GM12865 (cell line): ENCODE results near the gene C17orf113.
"Not testable (repeated sequence)": the region's sequence is repeated elsewhere in the genome, so short reads cannot be mapped to it uniquely, and the experiment has no call there.

Experiments
- DNase-seq: peaks from one replicate; pipeline ENCODE4 v3.0.0; 2010; ENCODE audit warnings: low read depth
- H3K4me3 ChIP-seq: 2 replicates; pipeline ENCODE4 v1.5.1; 2011; ENCODE audit warnings: mild to moderate bottlenecking, low read depth, low read length, control low read depth
- TF ChIP-seq, protein P1 (sequence below): IDR thresholded peaks from 2 replicates; pipeline ENCODE4 v1.5.1; 2011; ENCODE audit warnings: low read length, control low read depth, low read depth, inconsistent platforms; ENCODE audit not compliant: insufficient read depth; ENCODE audit errors: missing control alignments

The C17orf113 gene

DNA sequence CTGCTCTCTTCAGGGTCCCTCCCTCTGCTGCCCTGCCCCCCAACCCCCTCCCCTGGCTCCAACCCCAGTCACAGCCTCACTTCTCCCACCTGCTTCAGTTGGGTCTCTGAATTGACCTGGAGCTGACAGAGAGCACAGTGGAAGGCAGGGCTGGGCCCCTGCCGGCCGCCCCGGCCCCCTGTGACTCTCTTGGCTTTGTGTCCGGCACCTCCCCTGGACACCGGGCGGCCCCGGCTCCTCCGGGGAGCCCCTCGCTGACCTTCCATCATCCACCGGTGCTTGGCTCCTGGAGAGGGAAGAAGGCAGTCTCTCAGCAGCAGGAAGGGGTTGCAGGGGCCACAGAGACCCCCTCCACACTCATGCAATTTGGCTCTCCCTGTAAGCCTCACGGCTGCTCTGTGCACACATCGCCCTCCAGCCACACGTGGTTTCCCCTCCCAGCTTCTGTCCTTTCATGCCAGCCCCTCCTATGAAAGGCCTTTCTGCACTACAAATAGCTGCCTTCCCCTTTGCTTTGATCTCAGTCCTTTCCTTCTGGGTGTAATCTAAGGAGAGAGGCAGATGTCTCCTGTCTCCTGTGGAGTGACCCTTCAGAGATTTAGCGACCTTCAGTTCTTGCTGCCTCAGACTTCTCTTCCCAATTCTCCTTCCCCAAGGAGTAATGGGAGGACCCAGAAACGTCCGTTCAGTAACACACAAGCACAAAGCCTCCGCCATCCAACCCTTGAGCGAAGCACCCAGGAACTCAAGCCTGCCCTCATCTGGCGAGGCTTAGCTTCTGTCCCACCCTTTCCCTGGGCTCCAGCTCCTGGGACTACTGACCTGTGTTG lies 22.2 kb downstream of the C17orf113 start:
- TF ChIP-seq, protein P1, sequence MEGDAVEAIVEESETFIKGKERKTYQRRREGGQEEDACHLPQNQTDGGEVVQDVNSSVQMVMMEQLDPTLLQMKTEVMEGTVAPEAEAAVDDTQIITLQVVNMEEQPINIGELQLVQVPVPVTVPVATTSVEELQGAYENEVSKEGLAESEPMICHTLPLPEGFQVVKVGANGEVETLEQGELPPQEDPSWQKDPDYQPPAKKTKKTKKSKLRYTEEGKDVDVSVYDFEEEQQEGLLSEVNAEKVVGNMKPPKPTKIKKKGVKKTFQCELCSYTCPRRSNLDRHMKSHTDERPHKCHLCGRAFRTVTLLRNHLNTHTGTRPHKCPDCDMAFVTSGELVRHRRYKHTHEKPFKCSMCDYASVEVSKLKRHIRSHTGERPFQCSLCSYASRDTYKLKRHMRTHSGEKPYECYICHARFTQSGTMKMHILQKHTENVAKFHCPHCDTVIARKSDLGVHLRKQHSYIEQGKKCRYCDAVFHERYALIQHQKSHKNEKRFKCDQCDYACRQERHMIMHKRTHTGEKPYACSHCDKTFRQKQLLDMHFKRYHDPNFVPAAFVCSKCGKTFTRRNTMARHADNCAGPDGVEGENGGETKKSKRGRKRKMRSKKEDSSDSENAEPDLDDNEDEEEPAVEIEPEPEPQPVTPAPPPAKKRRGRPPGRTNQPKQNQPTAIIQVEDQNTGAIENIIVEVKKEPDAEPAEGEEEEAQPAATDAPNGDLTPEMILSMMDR: no peak
- H3K4me3 ChIP-seq: no peak overlapping the region
- no peak for DNase-seq

DNA sequence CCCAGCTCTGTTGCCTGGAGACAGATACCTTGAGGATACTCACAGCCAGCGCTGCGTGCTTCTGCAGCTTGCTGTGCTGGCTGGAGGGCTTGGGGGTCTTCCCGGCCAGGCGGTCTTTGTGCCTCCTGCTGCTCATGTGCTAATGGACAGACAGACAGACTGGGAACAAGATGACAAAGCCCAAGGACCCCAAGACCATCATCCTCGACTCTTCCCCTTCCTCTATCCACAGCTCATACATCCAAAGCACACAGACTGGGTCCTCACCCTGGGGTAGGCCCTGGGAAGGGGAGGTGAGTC lies 22.9 kb downstream of the C17orf113 start:
- no peak for DNase-seq
- TF ChIP-seq, protein P1: no peak
- no peak overlapping the region for H3K4me3 ChIP-seq

DNA sequence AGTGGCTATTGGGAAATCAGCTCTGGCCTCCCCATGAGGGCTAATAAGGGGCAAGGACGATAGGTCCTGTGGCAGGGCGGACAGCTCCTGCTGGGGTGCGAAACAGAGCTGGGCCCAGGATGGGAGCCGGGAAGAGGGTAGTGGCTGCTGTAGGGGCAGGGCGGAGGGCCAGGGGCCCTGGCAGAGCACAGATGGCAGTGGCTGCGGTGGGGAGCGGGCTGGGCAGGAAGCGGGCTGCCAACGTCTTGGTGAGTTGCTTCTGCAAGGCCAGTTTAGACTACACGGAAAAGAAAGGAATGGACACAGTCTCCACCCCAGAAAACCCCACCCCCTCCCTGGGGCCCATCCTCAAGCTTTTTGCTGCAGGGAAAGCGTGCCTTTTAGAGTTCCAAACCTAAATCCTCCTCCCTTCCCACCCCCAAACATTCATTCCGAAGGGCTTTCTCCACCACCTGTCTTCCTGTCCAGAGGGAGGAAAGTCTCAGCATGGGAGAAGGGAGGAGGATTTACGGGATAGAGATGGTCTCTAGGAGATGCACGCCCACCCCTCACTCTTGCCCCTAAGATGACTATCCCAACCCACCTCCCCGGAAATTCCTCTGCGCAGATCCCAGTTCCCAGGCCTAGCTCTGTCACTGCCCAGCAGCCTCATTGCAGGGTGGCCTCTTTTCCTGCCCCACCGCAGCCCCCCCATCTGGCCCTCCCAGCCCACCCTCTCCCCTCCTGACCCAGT lies 23.4 kb downstream of the C17orf113 start:
- DNase-seq: no peak
- H3K4me3 ChIP-seq: no peak overlapping the region
- TF ChIP-seq, protein P1: no peak

DNA sequence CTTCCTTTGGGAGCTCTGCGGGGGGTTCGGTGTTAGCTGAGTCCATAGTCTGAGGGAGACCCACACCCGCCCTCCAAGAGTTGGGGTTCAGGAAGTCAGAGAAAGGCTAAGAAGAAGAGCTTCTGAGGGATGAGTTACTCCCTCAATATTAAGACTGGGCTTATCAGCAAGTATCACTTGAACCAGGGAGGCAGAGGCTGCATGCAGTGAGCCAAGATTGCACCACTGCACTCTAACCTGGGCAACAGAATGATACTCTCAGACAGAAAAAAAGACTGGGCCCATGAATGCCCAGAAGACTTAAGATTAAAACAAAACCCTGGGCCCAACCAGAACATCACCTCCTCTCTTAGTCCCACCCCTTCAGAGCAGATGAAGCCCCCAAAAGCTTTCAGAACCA lies 24.5 kb downstream of the C17orf113 start:
- DNase-seq: no peak
- no peak overlapping the region for H3K4me3 ChIP-seq
- TF ChIP-seq, protein P1: no peak

DNA sequence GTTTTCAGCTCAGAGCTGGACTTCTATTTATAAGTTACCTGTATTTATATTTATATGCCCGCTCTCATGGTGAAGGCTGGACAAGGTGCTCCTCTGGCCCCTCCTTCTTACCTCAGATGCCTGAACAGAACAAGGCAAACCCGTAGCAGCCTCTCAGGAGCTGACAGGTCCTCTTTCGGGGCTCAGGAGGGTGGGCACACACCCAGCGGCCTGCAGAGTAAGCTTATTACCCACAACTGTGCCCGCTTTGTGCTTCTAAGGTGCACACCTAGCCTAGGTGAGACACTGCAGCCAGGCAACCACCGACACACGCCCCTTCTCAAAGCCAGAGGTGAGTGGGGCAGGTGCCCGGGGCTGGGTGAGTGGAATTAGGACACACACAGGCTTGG lies 25.2 kb downstream of the C17orf113 start:
- DNase-seq: no peak
- TF ChIP-seq, protein P1: no peak
- no peak overlapping the region for H3K4me3 ChIP-seq

DNA sequence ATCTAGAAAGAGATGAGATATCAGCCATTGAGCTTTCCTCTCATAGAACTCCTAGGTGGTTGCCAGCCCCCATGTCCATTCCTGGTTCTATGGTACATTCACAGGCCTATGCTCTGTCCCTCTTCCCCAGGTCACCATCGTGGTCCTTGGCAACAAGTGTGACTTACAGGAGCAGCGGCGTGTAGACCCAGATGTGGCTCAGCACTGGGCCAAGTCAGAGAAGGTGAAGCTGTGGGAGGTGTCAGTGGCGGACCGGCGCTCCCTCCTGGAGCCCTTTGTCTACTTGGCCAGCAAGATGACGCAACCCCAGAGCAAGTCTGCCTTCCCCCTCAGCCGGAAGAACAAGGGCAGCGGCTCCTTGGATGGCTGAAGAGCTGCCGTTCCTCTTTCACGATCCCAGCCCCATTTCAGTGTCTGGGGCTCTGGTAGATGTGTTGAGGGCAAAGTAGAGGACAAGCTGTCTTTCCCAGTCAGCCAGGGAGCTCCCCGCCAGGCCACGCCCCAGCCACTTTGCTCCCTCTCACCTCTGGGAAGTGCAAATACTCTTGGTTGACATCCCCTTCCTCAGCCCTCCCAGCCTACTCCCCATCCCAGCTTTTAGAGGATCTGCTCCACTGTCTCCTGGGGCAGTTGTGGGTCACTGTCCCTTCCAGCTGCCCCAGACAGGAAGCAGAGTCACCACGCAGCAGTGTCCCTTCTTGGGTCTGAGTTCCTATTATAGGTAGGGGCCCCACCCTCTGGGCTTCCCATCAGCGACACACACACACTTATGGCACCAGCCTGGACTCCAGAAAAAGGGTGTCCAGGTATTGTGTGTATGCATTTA lies 26.7 kb downstream of the C17orf113 start:
- H3K4me3 ChIP-seq: no peak overlapping the region
- TF ChIP-seq, protein P1: no peak
- DNase-seq: no peak

DNA sequence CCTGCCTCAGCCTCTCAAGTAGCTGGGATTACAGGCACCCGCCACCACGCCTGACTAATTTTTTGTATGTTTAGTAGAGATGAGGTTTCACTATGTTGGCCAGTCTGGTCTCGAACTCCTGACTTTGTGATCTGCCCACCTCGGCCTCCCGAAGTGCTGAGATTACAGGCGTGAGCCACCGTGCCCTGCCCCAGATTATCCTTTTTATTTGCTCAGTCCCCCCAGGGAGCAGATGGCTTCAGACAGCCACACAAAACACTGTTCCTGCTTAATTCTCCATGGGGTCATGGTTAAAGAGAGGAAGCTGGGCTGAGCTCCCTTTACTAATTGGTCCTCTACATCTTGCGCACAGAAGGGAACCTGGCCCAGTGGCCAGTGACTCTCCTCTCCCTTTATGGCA lies 29.6 kb downstream of the C17orf113 start:
- peak overlapping the region; percentile 97 for H3K4me3 ChIP-seq
- DNase-seq: not testable (repeated sequence)
